Muscle layer of colon (tissue), 2 donors: ENCODE data around the gene OR2W3.

ENCODE experiments used
- H3K27ac ChIP-seq: one replicate; pipeline ENCODE4 v1.7.0; 2013; ENCODE audit warnings: low read depth, mild to moderate bottlenecking, low read length, moderate library complexity
- H3K27me3 ChIP-seq, 2 donors: one replicate each; pipeline ENCODE4 v1.7.0; 2013; ENCODE audit warnings: low read length in 2 of 2, mild to moderate bottlenecking in 2 of 2; ENCODE audit not compliant: insufficient read depth in 2 of 2, control insufficient read depth in 1 of 2
- H3K36me3 ChIP-seq: one replicate; pipeline ENCODE4 v1.7.0; 2013; ENCODE audit warnings: mild to moderate bottlenecking, low read length; ENCODE audit not compliant: insufficient read depth
- H3K4me1 ChIP-seq: one replicate; pipeline ENCODE4 v1.7.0; 2013; ENCODE audit warnings: mild to moderate bottlenecking, low read length; ENCODE audit not compliant: insufficient read depth
- H3K4me3 ChIP-seq, 2 donors: one replicate each; pipeline ENCODE4 v1.7.0; 2013; ENCODE audit warnings: low read length in 2 of 2, low read depth in 1 of 2, mild to moderate bottlenecking in 1 of 2, moderate library complexity in 1 of 2
- H3K9ac ChIP-seq: one replicate; pipeline ENCODE4 v1.7.0; 2013; ENCODE audit warnings: low read length
- H3K9me3 ChIP-seq: one replicate; pipeline ENCODE4 v1.7.0; 2013; ENCODE audit warnings: mild to moderate bottlenecking, low read length
- donor health status: abdominal sarcoma.
- donor health status: Adenocarcinoma of cecum.

Gene OR2W3

DNA sequence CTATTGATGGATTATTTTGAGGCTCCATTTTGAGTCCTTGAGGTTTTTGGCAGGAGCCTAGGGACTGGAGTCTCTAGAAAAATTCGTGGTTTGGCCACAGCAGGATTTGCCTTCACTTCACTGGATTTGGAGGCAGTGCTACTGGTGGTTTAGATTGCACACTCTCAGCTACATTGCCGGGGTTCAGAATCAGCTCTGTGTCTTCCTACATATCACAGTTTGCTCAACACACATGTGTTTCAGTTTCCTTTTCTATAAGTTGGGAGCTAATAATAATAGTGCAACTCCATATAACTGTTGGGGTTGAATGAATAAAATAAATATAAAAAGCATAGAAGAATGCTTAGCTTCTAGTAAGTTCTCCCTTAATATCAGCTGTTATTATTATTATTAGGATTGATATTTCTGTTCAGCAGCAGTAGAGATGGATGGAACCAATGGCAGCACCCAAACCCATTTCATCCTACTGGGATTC, at the start of gene OR2W3:
TSS of gene OR2W3 (plus strand) at position 425 of the 475 bp plus-strand sequence. CDS start at position 425, 0 bp downstream.
- H3K36me3 ChIP-seq = no peaks in the 10 kb centered on the region
- no peak within 1 kb of the TSS for H3K4me3 ChIP-seq
- no peaks in the 10 kb centered on the region for H3K4me1 ChIP-seq
- no peak within 1 kb of the TSS for H3K9ac ChIP-seq
- no peak within 1 kb of the TSS for H3K27ac ChIP-seq
- no peaks in the 10 kb centered on the region for H3K9me3 ChIP-seq
- H3K27me3 ChIP-seq = no peaks in the 10 kb centered on the region

DNA sequence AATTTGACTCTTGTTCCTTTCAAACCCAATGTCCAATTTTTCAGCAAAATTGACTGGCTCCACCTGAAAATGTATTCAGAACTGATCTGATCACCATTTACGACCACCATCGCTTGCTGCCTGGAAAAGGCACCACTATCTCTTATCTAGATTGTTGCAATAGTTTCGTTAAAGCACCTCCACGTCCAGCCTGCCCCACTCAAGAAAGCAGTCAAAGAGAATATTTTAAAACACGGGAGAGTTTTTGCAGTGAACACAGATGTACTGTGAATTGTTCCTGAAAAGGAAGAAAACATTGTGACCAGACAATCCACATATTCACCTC, 49.7 kb upstream of the OR2W3 start:
- no peaks in the 10 kb centered on the region for H3K36me3 ChIP-seq
- H3K4me1 ChIP-seq = no peaks in the 10 kb centered on the region
- no peaks in the 10 kb centered on the region for H3K27me3 ChIP-seq
- no peak overlapping the region for H3K9ac ChIP-seq
- no peaks in the 10 kb centered on the region for H3K9me3 ChIP-seq
- H3K4me3 ChIP-seq = no peak overlapping the region
- no peak overlapping the region for H3K27ac ChIP-seq

DNA sequence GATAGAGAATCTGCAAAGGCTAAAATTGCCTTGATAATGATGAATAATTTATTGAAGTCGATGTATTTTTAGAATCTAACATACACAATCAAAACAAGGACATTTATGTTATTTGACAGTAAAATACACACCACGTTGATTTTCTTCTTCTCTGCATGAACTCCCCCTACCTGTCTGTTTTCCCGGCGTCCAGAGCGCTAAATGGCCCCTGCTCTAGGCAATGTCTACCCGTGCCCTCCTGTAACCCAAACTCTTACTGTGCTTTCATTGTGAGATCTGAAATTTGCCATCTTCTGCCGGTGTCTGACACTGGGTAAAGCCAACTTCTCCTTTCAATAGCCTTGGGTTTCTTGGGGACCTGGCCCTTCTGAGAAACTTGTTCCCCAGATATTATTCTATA, 47.0 kb upstream of the OR2W3 start:
- no peak overlapping the region for H3K27ac ChIP-seq
- no peaks in the 10 kb centered on the region for H3K9me3 ChIP-seq

DNA sequence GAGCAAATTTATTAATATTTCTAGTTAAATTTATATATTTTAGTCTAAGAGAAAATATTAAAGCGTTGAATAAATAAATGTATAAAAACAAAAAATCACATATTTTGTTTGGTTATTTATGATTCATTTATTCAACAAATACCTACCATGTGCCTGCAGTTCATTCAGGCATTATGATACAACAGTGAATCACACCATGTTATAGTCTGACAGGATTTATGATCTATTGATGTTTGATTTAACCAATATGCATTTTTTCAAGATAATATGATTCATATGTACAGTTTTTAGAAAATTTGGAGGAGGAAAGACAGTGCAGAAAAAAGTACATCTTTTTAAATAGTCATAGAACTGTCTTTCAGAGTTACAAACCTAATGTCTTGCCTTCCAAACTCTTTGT, 45.8 kb upstream of the OR2W3 start:
- H3K4me1 ChIP-seq = no peaks in the 10 kb centered on the region
- H3K27me3 ChIP-seq = no peaks in the 10 kb centered on the region
- H3K9me3 ChIP-seq = no peaks in the 10 kb centered on the region
- H3K36me3 ChIP-seq = no peaks in the 10 kb centered on the region
- no peak overlapping the region for H3K27ac ChIP-seq
- no peak overlapping the region for H3K9ac ChIP-seq
- no peak overlapping the region for H3K4me3 ChIP-seq

More for the DNA sequence above, 47.0 kb upstream of the OR2W3 start:
- no peak overlapping the region for H3K9ac ChIP-seq
- no peaks in the 10 kb centered on the region for H3K36me3 ChIP-seq
- no peaks in the 10 kb centered on the region for H3K27me3 ChIP-seq
- H3K4me1 ChIP-seq = no peaks in the 10 kb centered on the region
- no peak overlapping the region for H3K4me3 ChIP-seq

DNA sequence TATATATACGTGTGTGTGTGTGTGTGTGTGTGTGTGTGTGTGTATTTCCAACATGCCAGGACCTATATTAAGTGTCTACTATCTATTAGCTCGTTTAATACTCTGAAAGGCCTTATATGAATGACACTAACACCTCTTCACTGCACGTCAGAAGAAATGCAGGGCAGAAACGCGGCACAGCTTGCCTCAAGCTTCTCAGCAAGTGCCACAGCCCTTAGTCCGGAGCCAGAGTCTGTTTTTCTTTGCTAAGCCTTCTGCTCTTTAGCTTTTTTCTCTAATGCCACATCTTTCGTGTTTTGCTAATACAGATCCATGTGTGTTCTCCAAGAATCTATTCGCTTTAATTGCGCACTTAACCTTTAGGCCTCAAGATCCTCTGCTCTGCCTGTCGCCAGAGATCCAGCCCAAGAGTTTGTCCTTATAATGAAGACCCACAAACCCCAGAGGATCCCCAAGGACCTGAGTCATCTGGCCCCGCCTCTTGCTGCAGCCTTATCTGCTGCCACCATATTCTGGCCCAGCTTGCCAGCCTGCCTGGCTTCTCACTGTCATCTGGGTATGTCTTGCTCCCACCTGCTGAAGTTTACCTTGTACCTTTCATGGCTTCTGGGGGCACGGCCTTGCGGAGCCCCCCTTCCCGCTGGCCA, 40.4 kb upstream of the OR2W3 start:
- Histone ChIP-seq H3K4me1 (no peaks in the 10 kb centered on the region), H3K9ac (no peak overlapping the region), H3K36me3 (no peaks in the 10 kb centered on the region), H3K9me3 (no peaks in the 10 kb centered on the region), H3K27me3 (peaks cover 0 to 10% of the 10 kb centered on the region in 2 donors), H3K27ac (no peak overlapping the region), H3K4me3 (no peak overlapping the region)

DNA sequence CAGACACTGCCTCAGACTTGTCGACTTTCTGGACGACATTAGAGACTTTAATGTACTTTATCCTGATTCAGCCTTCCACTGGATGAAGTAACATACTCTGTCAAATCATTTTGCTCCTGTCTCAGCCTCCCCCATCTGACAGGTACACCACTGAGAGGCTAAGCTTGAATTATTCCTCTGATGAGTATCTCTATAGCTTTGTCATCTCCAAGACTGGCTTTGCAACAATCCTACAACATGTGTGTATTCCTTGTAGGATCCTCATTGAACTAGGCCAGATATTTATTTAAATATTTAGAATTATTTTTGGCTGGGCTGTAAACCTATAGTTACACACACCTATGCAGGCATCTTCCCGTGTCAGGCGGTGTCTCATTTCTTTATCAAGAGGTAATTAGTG, 39.5 kb upstream of the OR2W3 start:
- Histone ChIP-seq H3K9me3 (no peaks in the 10 kb centered on the region), H3K27ac (no peak overlapping the region), H3K9ac (no peak overlapping the region), H3K27me3 (peaks cover 0 to 10% of the 10 kb centered on the region in 2 donors), H3K4me3 (no peak overlapping the region), H3K36me3 (no peaks in the 10 kb centered on the region), H3K4me1 (no peaks in the 10 kb centered on the region)

DNA sequence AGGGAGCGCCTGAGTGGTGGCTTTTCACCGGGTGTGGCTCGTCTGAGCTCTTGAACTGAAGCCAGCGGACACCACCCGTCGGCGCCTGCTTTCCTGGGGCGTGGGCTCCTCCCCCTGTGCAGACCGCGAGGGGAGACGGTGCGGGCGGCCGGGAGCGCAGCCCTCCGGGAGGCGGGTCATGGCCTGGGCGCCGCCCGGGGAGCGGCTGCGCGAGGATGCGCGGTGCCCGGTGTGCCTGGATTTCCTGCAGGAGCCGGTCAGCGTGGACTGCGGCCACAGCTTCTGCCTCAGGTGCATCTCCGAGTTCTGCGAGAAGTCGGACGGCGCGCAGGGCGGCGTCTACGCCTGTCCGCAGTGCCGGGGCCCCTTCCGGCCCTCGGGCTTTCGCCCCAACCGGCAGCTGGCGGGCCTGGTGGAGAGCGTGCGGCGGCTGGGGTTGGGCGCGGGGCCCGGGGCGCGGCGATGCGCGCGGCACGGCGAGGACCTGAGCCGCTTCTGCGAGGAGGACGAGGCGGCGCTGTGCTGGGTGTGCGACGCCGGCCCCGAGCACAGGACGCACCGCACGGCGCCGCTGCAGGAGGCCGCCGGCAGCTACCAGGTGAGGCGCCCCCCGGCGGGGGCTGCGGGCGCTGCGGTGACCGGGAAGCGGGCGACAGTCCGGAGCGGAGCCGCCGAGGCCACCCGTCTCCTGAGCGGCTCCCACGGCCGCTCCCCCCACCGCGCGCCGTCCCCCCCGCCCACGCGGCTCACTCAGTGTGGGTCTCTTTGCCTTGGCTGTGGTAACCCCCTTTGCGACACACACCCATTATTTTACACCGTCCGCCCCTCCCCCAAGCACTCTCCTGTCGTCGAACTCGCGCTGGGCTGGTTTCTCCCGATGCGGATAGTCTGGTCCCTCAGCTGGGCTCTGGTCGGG, 38.1 kb upstream of the OR2W3 start, which contains the start of gene TRIM58:
TSS of gene TRIM58 (plus strand) at position 119 of the 916 bp plus-strand sequence. CDS start at position 179, 60 bp downstream.
- H3K36me3 ChIP-seq = no peaks in the 10 kb centered on the region
- no peak within 1 kb of the TSS for H3K27ac ChIP-seq
- H3K9me3 ChIP-seq = no peaks in the 10 kb centered on the region
- H3K4me3 ChIP-seq = peak within 1 kb of the TSS in 1 of 2 donors; percentile 53
- peaks cover 0 to 10% of the 10 kb centered on the region in 2 donors for H3K27me3 ChIP-seq
- H3K9ac ChIP-seq = no peak within 1 kb of the TSS
- no peaks in the 10 kb centered on the region for H3K4me1 ChIP-seq

DNA sequence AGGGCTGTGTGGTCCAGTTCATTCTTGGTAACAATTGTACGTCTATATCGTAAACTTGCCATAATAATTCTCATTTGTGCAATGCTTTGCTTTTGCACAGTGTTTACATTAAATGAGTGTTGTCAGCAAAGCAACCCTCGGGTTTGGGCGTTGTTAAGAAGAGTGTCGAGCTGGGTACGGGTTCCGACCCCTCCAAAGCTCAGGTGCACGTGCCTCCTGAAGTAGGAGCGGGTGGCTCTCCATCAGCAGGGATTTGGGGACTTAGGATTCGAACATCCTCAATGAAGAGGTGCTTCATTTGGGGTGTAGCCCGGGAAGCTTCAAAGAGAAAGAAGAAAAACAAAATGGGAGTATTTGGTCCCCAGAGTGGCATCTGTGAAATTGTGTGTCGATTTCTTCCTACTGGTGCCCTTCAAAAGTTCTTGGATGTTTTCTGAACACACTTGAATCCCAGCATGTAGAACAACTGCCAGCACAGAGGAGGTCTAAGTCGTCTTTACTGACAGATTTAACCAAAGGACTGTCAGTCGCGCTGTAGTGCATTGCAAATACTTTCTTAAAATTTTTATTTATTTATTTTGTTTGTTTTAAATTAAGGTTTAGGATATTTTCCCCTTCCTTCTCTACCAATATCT, 37.3 kb upstream of the OR2W3 start:
- Histone ChIP-seq H3K27ac (no peak overlapping the region), H3K27me3 (peaks cover 0 to 10% of the 10 kb centered on the region in 2 donors), H3K4me3 (peak overlapping the region in 1 of 2 donors; percentile 53), H3K36me3 (no peaks in the 10 kb centered on the region), H3K9ac (no peak overlapping the region), H3K4me1 (no peaks in the 10 kb centered on the region), H3K9me3 (no peaks in the 10 kb centered on the region)

DNA sequence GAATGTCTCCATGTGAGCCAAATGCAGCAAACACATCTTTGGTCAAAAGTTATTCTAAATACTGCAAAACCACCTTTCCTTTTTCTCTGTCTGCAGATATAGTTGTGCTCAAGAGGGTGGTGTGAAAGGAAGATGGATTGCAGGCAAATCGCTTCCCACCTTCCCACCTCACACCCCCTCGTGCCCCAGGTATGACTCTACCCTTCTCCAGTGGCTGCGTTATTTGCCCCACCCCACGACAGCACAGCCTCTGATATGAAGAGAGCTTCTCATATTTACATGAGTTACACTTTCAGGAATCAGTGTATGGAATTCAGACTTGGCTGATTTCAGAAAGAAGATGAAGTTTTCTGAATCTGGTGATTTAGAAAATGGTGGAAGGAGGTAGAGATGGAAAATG, 32.6 kb upstream of the OR2W3 start:
- Histone ChIP-seq H3K4me3 (no peak overlapping the region), H3K27me3 (peaks cover 0 to 2% of the 10 kb centered on the region in 2 donors), H3K36me3 (no peaks in the 10 kb centered on the region), H3K9ac (no peak overlapping the region), H3K4me1 (no peaks in the 10 kb centered on the region), H3K27ac (no peak overlapping the region), H3K9me3 (no peaks in the 10 kb centered on the region)

DNA sequence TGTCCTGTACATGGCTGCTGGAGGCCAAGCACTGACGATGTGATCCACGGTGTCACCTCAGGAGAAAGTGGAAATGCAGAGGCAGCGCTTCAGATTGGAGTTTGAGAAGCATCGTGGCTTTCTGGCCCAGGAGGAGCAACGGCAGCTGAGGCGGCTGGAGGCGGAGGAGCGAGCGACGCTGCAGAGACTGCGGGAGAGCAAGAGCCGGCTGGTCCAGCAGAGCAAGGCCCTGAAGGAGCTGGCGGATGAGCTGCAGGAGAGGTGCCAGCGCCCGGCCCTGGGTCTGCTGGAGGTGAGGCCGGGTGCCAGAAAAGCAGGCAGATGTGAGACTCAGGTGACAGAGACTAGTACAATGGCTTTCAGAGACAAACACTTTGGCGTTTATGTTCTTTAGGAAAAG, 30.7 kb upstream of the OR2W3 start:
- no peak overlapping the region for H3K9ac ChIP-seq
- H3K36me3 ChIP-seq = no peaks in the 10 kb centered on the region
- no peaks in the 10 kb centered on the region for H3K27me3 ChIP-seq
- H3K4me3 ChIP-seq = no peak overlapping the region
- H3K9me3 ChIP-seq = no peaks in the 10 kb centered on the region
- no peak overlapping the region for H3K27ac ChIP-seq
- H3K4me1 ChIP-seq = no peaks in the 10 kb centered on the region

DNA sequence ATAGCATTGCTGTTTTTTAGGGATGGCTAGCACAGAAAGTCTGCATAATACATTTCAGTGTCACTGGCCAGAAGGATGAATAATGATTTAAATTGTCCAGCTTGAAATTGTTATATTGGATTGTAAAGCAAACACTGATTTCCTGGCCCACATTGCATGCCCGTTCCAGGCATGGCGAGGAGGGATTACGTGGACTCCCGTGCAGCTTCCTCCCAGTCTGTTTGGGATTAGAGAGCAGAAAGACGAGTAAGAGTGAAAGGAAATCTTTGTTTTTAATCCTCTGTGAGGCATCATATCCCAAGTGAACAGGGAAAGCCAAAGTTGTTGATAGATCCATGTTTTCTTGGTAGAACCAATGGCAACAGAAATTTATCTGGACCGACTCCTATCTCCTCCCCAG, 30.0 kb upstream of the OR2W3 start:
- Histone ChIP-seq H3K27ac (no peak overlapping the region), H3K4me3 (no peak overlapping the region), H3K27me3 (no peaks in the 10 kb centered on the region), H3K4me1 (no peaks in the 10 kb centered on the region), H3K9ac (no peak overlapping the region), H3K36me3 (no peaks in the 10 kb centered on the region), H3K9me3 (no peaks in the 10 kb centered on the region)
